Ascending aorta (tissue), 2 donors: ENCODE data around the gene APRT. TPM values are rescaled to one million over a fixed set of nuclear protein-coding genes. Genes with fewer than 3 reads are reported as not detected.

Experiments
- DNase-seq, 2 donors: peaks; one replicate each; pipeline ENCODE4 v3.0.0-alpha.2; 2019; ENCODE audit warnings: low spot score in 2 of 2
- H3K27ac ChIP-seq, 2 donors: fragments of 200-600 bp; sonication (generic); one replicate each; pipeline ENCODE4 v1.5.1; 2016 to 2017; ENCODE audit warnings: mild to moderate bottlenecking in 1 of 2
- H3K27me3 ChIP-seq: fragments of 200-600 bp; sonication (generic); one replicate; pipeline ENCODE4 v1.5.1; 2017
- H3K36me3 ChIP-seq, 2 donors: fragments of 200-600 bp; sonication (generic); one replicate each; pipeline ENCODE4 v1.5.1; 2016
- H3K4me1 ChIP-seq, 2 donors: fragments of 200-600 bp; sonication (generic); one replicate each; pipeline ENCODE4 v1.5.1; 2016 to 2017; ENCODE audit warnings: mild to moderate bottlenecking in 1 of 2
- H3K4me3 ChIP-seq, 2 donors: fragments of 200-600 bp; sonication (generic); one replicate each; pipeline ENCODE4 v1.5.1; 2016 to 2017; ENCODE audit warnings: mild to moderate bottlenecking in 1 of 2
- H3K9me3 ChIP-seq, 2 donors: fragments of 200-600 bp; sonication (generic); one replicate each; pipeline ENCODE4 v1.5.1; 2016
- CTCF ChIP-seq, 3 experiments: fragments of 200-600 bp in 2 of 3; fragments of 450-650 bp in 1 of 3; sonication (generic) in 2 of 3; IDR thresholded peaks; one replicate each; pipeline ENCODE4 v1.5.1; 2016 to 2019; ENCODE audit warnings: antibody characterized with exemption in 3 of 3, mild to moderate bottlenecking in 1 of 3, moderate library complexity in 1 of 3
- intact Hi-C: fragments of 100-400 bp; cut with DNase I; formaldehyde crosslinking; loops from one replicate; pipeline ENCODE4 v1.15.1; 2023
- total RNA-seq: library from RNA; depleted of rRNA; stranded (reverse); fragments of >200 nt; gene quantifications from one replicate; pipeline ENCODE4 v1.1.0, GENCODE V29; 2016

The APRT gene
- total RNA-seq, 1 donor from 2014 or later, result 305 TPM

GRCh38 chr16:88842308-88842756, 30.6 kb upstream of the APRT start:
- Histone ChIP-seq H3K27me3 (no peaks in the 10 kb centered on the region), H3K4me1 (no peaks in the 10 kb centered on the region), H3K27ac (no peak overlapping the region), H3K9me3 (no peaks in the 10 kb centered on the region), H3K4me3 (no peak overlapping the region), H3K36me3 (peaks cover 29 to 33% of the 10 kb centered on the region in 2 donors)
- DNase-seq, result no peak
- intact Hi-C loops, result no loop called here
- TF ChIP-seq CTCF (IDR thresholded peaks at IDR 0.05), result no peak

- no peaks in the 10 kb centered on the region for H3K4me1 ChIP-seq
- H3K36me3 ChIP-seq, result peaks cover 29 to 33% of the 10 kb centered on the region in 2 donors
- no peak overlapping the region for H3K27ac ChIP-seq
- TF ChIP-seq CTCF (IDR thresholded peaks at IDR 0.05), result no peak
- no peaks in the 10 kb centered on the region for H3K27me3 ChIP-seq
- H3K9me3 ChIP-seq, result no peaks in the 10 kb centered on the region
- DNase-seq, result no peak
- intact Hi-C loops, result no loop called here
- H3K4me3 ChIP-seq, result no peak overlapping the region
These were observed 30.0 kb upstream of the APRT start for GRCh38 chr16:88841521-88842307.

GRCh38 chr16:88840600-88841215, 29.0 kb upstream of the APRT start:
- no peaks in the 10 kb centered on the region for H3K9me3 ChIP-seq
- no peak for TF ChIP-seq CTCF (IDR thresholded peaks at IDR 0.05)
- intact Hi-C loops, result no loop called here
- peaks cover 31 to 33% of the 10 kb centered on the region in 2 donors for H3K36me3 ChIP-seq
- no peak for DNase-seq
- H3K4me3 ChIP-seq, result no peak overlapping the region
- no peaks in the 10 kb centered on the region for H3K4me1 ChIP-seq
- H3K27ac ChIP-seq, result no peak overlapping the region
- no peaks in the 10 kb centered on the region for H3K27me3 ChIP-seq

GRCh38 chr16:88839745-88840599, 28.2 kb upstream of the APRT start:
- Histone ChIP-seq H3K27me3 (no peaks in the 10 kb centered on the region), H3K36me3 (peaks cover 33 to 38% of the 10 kb centered on the region in 2 donors), H3K4me3 (no peak overlapping the region), H3K9me3 (no peaks in the 10 kb centered on the region), H3K4me1 (no peaks in the 10 kb centered on the region), H3K27ac (no peak overlapping the region)
- DNase-seq, result no peak
- intact Hi-C loops, result no loop called here
- no peak for TF ChIP-seq CTCF (IDR thresholded peaks at IDR 0.05)

GRCh38 chr16:88839026-88839529, 27.4 kb upstream of the APRT start:
- intact Hi-C loops, result no loop called here
- no peak overlapping the region for H3K4me3 ChIP-seq
- peaks cover 33 to 41% of the 10 kb centered on the region in 2 donors for H3K36me3 ChIP-seq
- no peaks in the 10 kb centered on the region for H3K27me3 ChIP-seq
- no peak for DNase-seq
- no peaks in the 10 kb centered on the region for H3K9me3 ChIP-seq
- H3K4me1 ChIP-seq, result no peaks in the 10 kb centered on the region
- TF ChIP-seq CTCF (IDR thresholded peaks at IDR 0.05), result no peak
- no peak overlapping the region for H3K27ac ChIP-seq
